ENCODE measurements around the gene SFXN4. TPM values are rescaled to one million over a fixed set of nuclear protein-coding genes. Genes with fewer than 3 reads are reported as not detected.

Gene SFXN4
- total RNA-seq, 2 donors from 2014 or later = 18.3 to 23.2 TPM

- no peaks in the 10 kb centered on the region for H3K9me3 ChIP-seq (ENCODE audit: control insufficient read depth, low read length)
- no peak for TF ChIP-seq CTCF (conservative IDR thresholded peaks at IDR 0.05)
- H3K9me3 Mint-ChIP-seq = no peaks in the 10 kb centered on the region
- H3K27ac Mint-ChIP-seq = no peak overlapping the region
- no peaks in the 10 kb centered on the region for H3K27me3 ChIP-seq (ENCODE audit: control insufficient read depth, insufficient read depth, low read length, poor library complexity, severe bottlenecking)
- H3K4me3 ChIP-seq (ENCODE audit: low read length) = no peak overlapping the region
- 98 to 100% methylated on average over 2 to 4 of the region's 4 CpGs for WGBS, 2 experiments (ENCODE audit: insufficient coverage in 1 of 2, insufficient read length in 1 of 2)
- H3K4me3 Mint-ChIP-seq = no peak overlapping the region
- H3K36me3 ChIP-seq (ENCODE audit: control insufficient read depth, insufficient read depth, low read length) = no peaks in the 10 kb centered on the region
- no peak overlapping the region for H3K27ac ChIP-seq (ENCODE audit: low read depth, low read length)
- H3K9ac ChIP-seq (ENCODE audit: extremely low read depth, low read length, poor library complexity, severe bottlenecking) = no peak overlapping the region
- H3K4me1 ChIP-seq (ENCODE audit: control insufficient read depth, insufficient read depth, low read length) = no peaks in the 10 kb centered on the region
- no peak for DNase-seq
- H3K27me3 Mint-ChIP-seq (ENCODE audit: insufficient read depth) = peaks cover 3% of the 10 kb centered on the region
- H3K4me1 Mint-ChIP-seq = peaks cover 11% of the 10 kb centered on the region
- H3K36me3 Mint-ChIP-seq (ENCODE audit: low read depth) = no peaks in the 10 kb centered on the region
Observed at GRCh38 chr10:119095640-119096039, 69.9 kb downstream of the SFXN4 start.

DNA sequence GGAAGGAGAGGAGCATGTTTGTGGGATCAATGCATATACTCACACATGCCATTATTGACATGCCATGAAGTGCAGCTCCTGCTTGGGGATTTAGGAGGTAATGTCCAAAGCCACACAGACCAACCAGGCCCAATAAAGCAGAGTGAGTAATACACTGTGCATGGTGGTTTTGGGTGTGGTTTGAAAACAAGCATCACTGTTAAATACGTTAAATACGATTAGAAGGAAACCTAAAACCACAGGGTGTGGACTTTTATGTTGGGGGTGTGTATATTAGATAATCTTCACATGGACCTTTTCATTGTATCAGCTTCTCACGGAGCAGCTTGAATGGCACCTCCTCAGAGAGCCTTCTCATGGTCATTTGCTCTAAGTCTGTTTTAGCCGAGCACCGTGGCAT, 74.5 kb downstream of the SFXN4 start:
- peaks cover 18% of the 10 kb centered on the region for H3K4me1 Mint-ChIP-seq
- Histone ChIP-seq H3K9ac (ENCODE audit: extremely low read depth, low read length, poor library complexity, severe bottlenecking) (no peak overlapping the region), H3K4me3 (ENCODE audit: low read length) (no peak overlapping the region), H3K27me3 (ENCODE audit: control insufficient read depth, insufficient read depth, low read length, poor library complexity, severe bottlenecking) (no peaks in the 10 kb centered on the region), H3K4me1 (ENCODE audit: control insufficient read depth, insufficient read depth, low read length) (no peaks in the 10 kb centered on the region), H3K36me3 (ENCODE audit: control insufficient read depth, insufficient read depth, low read length) (no peaks in the 10 kb centered on the region), H3K9me3 (ENCODE audit: control insufficient read depth, low read length) (no peaks in the 10 kb centered on the region), H3K27ac (ENCODE audit: low read depth, low read length) (no peak overlapping the region)
- H3K9me3 Mint-ChIP-seq = no peaks in the 10 kb centered on the region
- WGBS, 2 experiments (ENCODE audit: insufficient coverage in 1 of 2, insufficient read length in 1 of 2) = 92 to 93% methylated on average over 5 of the region's 5 CpGs
- H3K36me3 Mint-ChIP-seq (ENCODE audit: low read depth) = no peaks in the 10 kb centered on the region
- H3K4me3 Mint-ChIP-seq = no peak overlapping the region
- H3K27ac Mint-ChIP-seq = no peak overlapping the region
- no peak for DNase-seq
- peaks cover 3% of the 10 kb centered on the region for H3K27me3 Mint-ChIP-seq (ENCODE audit: insufficient read depth)
- no peak for TF ChIP-seq CTCF (conservative IDR thresholded peaks at IDR 0.05)

Other genes with a start within 250 kb of the SFXN4 start
- 1 to 10 TPM in 1 of 2 donors, under 1 TPM in 1; 0.71 to 1.7 TPM for gene NANOS1, start 136.0 kb downstream of the SFXN4 start, total RNA-seq
- gene EIF3A, start 84.9 kb downstream of the SFXN4 start, total RNA-seq = 100 to 1,000 TPM; 134 to 144 TPM
- gene DENND10, start 61.6 kb downstream of the SFXN4 start, total RNA-seq = 10 to 100 TPM; 76.1 to 91.2 TPM
- 100 to 1,000 TPM; 153 to 173 TPM for gene PRDX3, start 13.1 kb upstream of the SFXN4 start, total RNA-seq
- gene GRK5, start 41.9 kb upstream of the SFXN4 start, total RNA-seq = 10 to 100 TPM in 1 of 2 donors, 1 to 10 TPM in 1; 9.1 to 11.9 TPM

All from endodermal cell (in vitro differentiated cells).